Caco-2 (cell line): ENCODE measurements around the gene LRP1B. TPM values are rescaled to one million over a fixed set of nuclear protein-coding genes. Genes with fewer than 3 reads are reported as not detected.

Experiments used
- BruUV-seq: library from RNA; stranded (reverse); fragments of 400-500 nt; replicated peaks from 2 replicates; lab custom pipeline; 2021; lab: Mats Ljungman, UMichigan
- CTCF ChIA-PET: fragments of 300-600 bp; sonication (Branson Sonifier 250); formaldehyde crosslinking; loops from one replicate; lab custom pipeline; 2022; ENCODE audit warnings: antibody characterized with exemption; lab: Charles Lee
- POLR2A ChIA-PET: fragments of 300-600 bp; sonication (Branson Sonifier 250); formaldehyde crosslinking; loops from one replicate; lab custom pipeline; 2022; ENCODE audit warnings: antibody characterized with exemption; lab: Charles Lee
- DNase-seq, 2 experiments: peaks; one replicate each; pipeline versions ENCODE4 v3.0.0 to v3.0.0-alpha.2; 2020 to 2022
- H3K27me3 ChIP-seq: replicated peaks from 2 replicates; pipeline ENCODE4 v1.6.0; 2011; ENCODE audit warnings: low read length; ENCODE audit not compliant: control insufficient read depth, insufficient read depth
- H3K36me3 ChIP-seq: 2 replicates; pipeline ENCODE4 v1.5.1; 2011; ENCODE audit warnings: low read length; ENCODE audit not compliant: control insufficient read depth, insufficient read depth
- H3K4me1 ChIP-seq: fragments of 250-450 bp; sonication (Bioruptor Pico); 2 replicates; pipeline ENCODE4 v1.5.1; 2020; ENCODE audit warnings: mild to moderate bottlenecking
- H3K4me3 ChIP-seq: 2 replicates; pipeline ENCODE4 v1.5.1; 2011; ENCODE audit warnings: low read depth, mild to moderate bottlenecking, control low read depth, low read length
- H3K9me3 ChIP-seq: fragments of 250-450 bp; sonication (Bioruptor Pico); 2 replicates; pipeline ENCODE4 v1.5.1; 2020; ENCODE audit warnings: mild to moderate bottlenecking, moderate library complexity
- H3K27ac Mint-ChIP-seq: one replicate; pipeline ENCODE4 v1.8.0; 2022; ENCODE audit warnings: mixed read lengths; ENCODE audit not compliant: unreplicated experiment
- H3K27me3 Mint-ChIP-seq: one replicate; pipeline ENCODE4 v1.8.0; 2022; ENCODE audit warnings: mixed read lengths; ENCODE audit not compliant: insufficient read depth, unreplicated experiment
- H3K36me3 Mint-ChIP-seq: one replicate; pipeline ENCODE4 v1.8.0; 2022; ENCODE audit warnings: mild to moderate bottlenecking, mixed read lengths; ENCODE audit not compliant: insufficient read depth, unreplicated experiment
- H3K4me1 Mint-ChIP-seq: one replicate; pipeline ENCODE4 v1.8.0; 2022; ENCODE audit warnings: low read depth, mixed read lengths; ENCODE audit not compliant: unreplicated experiment
- H3K4me3 Mint-ChIP-seq: one replicate; pipeline ENCODE4 v1.8.0; 2022; ENCODE audit warnings: mild to moderate bottlenecking, moderate library complexity, mixed read lengths; ENCODE audit not compliant: unreplicated experiment
- H3K9me3 Mint-ChIP-seq: one replicate; pipeline ENCODE4 v1.8.0; 2022; ENCODE audit warnings: mixed read lengths; ENCODE audit not compliant: unreplicated experiment
- intact Hi-C: fragments of 100-400 bp; cut with micrococcal nuclease; formaldehyde crosslinking; loops from one replicate; pipeline ENCODE4 v1.10.0; 2022; ENCODE audit not compliant: unreplicated experiment
- total RNA-seq: library from RNA; stranded (reverse); gene quantifications from 2 replicates; pipeline ENCODE4 v1.2.3, GENCODE V29; 2022
- TF ChIP-seq, protein P1 (sequence below), 2 experiments: fragments of 200-600 bp in 1 of 2; IDR thresholded peaks; 1 replicate in 1 of 2; 2 replicates in 1 of 2; pipeline versions ENCODE4 v1.5.1 to v1.8.0; 2011 to 2022; ENCODE audit warnings: antibody characterized with exemption in 1 of 2, control low read depth in 1 of 2, inconsistent platforms in 1 of 2, low read depth in 1 of 2, low read length in 1 of 2, mild to moderate bottlenecking in 1 of 2, moderate library complexity in 1 of 2; ENCODE audit not compliant: insufficient read depth in 1 of 2, severe bottlenecking in 1 of 2, unreplicated experiment in 1 of 2

The LRP1B gene
- total RNA-seq, 1 experiment from 2014 or later = not detected

DNA sequence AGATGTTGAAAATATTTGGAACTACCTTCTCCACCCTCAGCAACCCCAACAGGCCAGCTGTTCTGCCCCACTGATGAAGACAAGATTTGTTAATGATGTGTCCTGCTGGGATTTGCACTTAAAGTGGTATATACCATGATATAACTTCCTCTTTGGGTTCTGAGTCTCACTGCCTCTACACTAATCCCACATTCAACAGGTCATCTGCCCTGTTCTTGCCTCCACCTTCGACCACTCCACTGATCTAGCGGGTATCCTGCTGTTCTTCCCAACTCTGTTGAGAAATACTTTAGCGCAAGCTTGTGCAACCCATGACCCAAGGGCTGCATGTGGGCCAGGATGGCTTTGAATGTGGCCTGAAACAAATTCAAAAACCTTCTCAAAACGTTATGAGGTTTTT lies 72.7 kb downstream of the LRP1B start:
- BruUV-seq = no TSS peak
- Histone ChIP-seq H3K4me1 (no peaks in the 10 kb centered on the region), H3K27me3 (no peaks in the 10 kb centered on the region), H3K9me3 (no peaks in the 10 kb centered on the region), H3K36me3 (no peaks in the 10 kb centered on the region), H3K4me3 (no peak overlapping the region)
- TF ChIP-seq, protein P1, sequence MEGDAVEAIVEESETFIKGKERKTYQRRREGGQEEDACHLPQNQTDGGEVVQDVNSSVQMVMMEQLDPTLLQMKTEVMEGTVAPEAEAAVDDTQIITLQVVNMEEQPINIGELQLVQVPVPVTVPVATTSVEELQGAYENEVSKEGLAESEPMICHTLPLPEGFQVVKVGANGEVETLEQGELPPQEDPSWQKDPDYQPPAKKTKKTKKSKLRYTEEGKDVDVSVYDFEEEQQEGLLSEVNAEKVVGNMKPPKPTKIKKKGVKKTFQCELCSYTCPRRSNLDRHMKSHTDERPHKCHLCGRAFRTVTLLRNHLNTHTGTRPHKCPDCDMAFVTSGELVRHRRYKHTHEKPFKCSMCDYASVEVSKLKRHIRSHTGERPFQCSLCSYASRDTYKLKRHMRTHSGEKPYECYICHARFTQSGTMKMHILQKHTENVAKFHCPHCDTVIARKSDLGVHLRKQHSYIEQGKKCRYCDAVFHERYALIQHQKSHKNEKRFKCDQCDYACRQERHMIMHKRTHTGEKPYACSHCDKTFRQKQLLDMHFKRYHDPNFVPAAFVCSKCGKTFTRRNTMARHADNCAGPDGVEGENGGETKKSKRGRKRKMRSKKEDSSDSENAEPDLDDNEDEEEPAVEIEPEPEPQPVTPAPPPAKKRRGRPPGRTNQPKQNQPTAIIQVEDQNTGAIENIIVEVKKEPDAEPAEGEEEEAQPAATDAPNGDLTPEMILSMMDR (IDR thresholded peaks at IDR 0.05; ENCODE audit: insufficient read depth in 1 of 2, low read depth in 1 of 2, low read length in 1 of 2, severe bottlenecking in 1 of 2, unreplicated experiment in 1 of 2) = no peak
- POLR2A ChIA-PET = no interaction called here
- intact Hi-C loops = no loop called here
- H3K36me3 Mint-ChIP-seq = no peaks in the 10 kb centered on the region
- H3K9me3 Mint-ChIP-seq = no peaks in the 10 kb centered on the region
- H3K27me3 Mint-ChIP-seq = peaks cover 13% of the 10 kb centered on the region
- CTCF ChIA-PET = no interaction called here
- no peak for DNase-seq
- no peaks in the 10 kb centered on the region for H3K4me1 Mint-ChIP-seq
- H3K4me3 Mint-ChIP-seq = no peak overlapping the region
- no peak overlapping the region for H3K27ac Mint-ChIP-seq

DNA sequence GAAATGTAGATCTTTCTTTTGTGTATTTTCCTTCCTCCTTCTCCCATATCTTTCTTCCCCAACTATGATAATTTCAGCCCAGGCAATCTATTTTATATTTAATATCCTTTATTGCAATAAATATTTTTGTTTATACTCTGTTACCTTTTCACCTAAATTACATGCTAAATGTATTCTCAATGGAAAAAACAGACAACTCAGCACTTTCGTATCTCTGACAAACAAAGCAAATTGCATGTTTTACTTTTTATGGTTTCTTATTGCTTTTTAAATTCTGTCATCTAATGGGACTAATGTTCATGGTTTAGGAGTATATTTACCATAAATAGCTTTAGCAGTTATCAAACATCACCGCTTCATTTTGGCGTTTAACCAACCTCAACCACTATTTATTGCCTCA lies 74.0 kb downstream of the LRP1B start:
- DNase-seq = no peak
- Mint-ChIP-seq H3K9me3 (no peaks in the 10 kb centered on the region), H3K4me3 (no peak overlapping the region), H3K4me1 (no peaks in the 10 kb centered on the region), H3K27me3 (peaks cover 13% of the 10 kb centered on the region), H3K27ac (no peak overlapping the region), H3K36me3 (no peaks in the 10 kb centered on the region)
- Histone ChIP-seq H3K4me1 (no peaks in the 10 kb centered on the region), H3K36me3 (no peaks in the 10 kb centered on the region), H3K4me3 (no peak overlapping the region), H3K9me3 (no peaks in the 10 kb centered on the region), H3K27me3 (no peaks in the 10 kb centered on the region)
- no TSS peak for BruUV-seq
- ChIA-PET POLR2A (no interaction called here), CTCF (no interaction called here)
- TF ChIP-seq, protein P1 (IDR thresholded peaks at IDR 0.05; ENCODE audit: insufficient read depth in 1 of 2, low read depth in 1 of 2, low read length in 1 of 2, severe bottlenecking in 1 of 2, unreplicated experiment in 1 of 2) = no peak
- intact Hi-C loops = no loop called here

DNA sequence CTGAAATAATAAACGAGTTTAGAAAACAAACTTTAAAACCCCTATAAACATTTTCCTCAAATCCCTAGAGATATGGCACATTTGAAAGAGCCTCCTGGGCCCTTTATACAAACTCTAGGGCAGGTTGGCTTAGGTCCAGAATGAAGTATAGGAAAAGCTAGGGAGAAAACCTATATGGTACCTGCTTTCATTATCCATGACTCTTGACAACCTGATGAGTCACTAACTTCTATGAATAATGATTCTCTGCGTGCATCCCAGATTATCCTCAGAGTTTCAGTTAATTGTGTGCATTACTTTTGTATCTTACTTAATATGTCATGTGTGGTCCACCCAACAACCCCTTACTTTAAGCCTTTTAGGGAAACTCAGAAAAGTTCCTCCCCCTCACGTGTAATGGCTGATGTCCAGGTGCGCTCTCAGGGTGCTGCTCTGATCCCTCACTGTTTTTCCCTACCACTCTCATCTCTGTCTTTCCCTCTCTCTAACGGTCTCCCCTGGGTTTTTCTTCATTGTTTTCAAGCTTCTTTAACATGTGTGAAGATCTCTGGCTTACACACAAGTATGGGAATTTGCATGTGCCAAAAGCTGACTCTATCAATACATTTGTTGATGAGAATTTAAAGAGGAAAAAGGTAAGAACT lies 78.5 kb downstream of the LRP1B start:
- no TSS peak for BruUV-seq
- ChIA-PET POLR2A (no interaction called here), CTCF (no interaction called here)
- DNase-seq = no peak
- Histone ChIP-seq H3K4me3 (no peak overlapping the region), H3K4me1 (no peaks in the 10 kb centered on the region), H3K36me3 (no peaks in the 10 kb centered on the region), H3K27me3 (no peaks in the 10 kb centered on the region), H3K9me3 (no peaks in the 10 kb centered on the region)
- TF ChIP-seq, protein P1 (IDR thresholded peaks at IDR 0.05; ENCODE audit: insufficient read depth in 1 of 2, low read depth in 1 of 2, low read length in 1 of 2, severe bottlenecking in 1 of 2, unreplicated experiment in 1 of 2) = no peak
- Mint-ChIP-seq H3K27ac (no peak overlapping the region), H3K9me3 (no peaks in the 10 kb centered on the region), H3K4me1 (no peaks in the 10 kb centered on the region), H3K27me3 (peaks cover 15% of the 10 kb centered on the region), H3K36me3 (no peaks in the 10 kb centered on the region), H3K4me3 (no peak overlapping the region)
- intact Hi-C loops = no loop called here
